OCI-LY3 (cell line): ENCODE measurements around the gene STX1B.

Experiments
- EZH2phosphoT487 ChIP-seq: fragments of 200-600 bp; shearing (Covaris generic); IDR thresholded peaks from 2 replicates; pipeline ENCODE4 v1.6.1; 2018; ENCODE audit warnings: antibody characterized with exemption, mixed run types, low read depth
- TF ChIP-seq, protein P1 (sequence below): fragments of 200-600, 300-600 bp; sonication (generic); IDR thresholded peaks from 2 replicates; pipeline ENCODE4 v1.5.1; 2014; ENCODE audit warnings: antibody characterized with exemption, low read length, low read depth

DNA sequence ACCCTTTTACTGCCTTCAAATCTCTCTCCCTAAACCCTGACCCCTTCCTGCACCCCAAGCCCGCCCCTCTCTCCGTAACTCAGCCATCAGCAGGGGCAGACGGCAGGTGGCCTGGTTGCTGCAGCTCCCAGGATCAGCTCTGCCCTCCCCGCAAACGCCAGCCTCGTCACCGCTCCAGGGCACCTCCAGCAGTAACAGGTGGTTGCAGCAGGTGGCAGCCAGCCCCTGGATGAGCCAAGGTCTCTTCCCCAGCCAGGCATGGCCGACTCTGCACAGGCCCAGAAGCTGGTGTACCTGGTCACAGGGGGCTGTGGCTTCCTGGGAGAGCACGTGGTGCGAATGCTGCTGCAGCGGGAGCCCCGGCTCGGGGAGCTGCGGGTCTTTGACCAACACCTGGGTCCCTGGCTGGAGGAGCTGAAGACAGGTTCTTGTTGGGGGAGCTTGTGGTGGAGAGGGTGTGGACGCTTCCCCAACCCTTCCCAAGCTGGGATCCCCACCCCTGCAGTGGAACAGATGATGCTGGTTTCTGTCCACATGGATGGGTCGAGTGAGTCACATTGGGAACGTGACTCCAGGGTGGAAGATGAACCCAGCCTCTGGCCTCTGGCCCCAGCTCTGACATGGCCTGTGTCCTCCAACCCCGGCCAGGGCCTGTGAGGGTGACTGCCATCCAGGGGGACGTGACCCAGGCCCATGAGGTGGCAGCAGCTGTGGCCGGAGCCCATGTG is 24.9 kb downstream of the STX1B start:
- TF ChIP-seq, protein P1, sequence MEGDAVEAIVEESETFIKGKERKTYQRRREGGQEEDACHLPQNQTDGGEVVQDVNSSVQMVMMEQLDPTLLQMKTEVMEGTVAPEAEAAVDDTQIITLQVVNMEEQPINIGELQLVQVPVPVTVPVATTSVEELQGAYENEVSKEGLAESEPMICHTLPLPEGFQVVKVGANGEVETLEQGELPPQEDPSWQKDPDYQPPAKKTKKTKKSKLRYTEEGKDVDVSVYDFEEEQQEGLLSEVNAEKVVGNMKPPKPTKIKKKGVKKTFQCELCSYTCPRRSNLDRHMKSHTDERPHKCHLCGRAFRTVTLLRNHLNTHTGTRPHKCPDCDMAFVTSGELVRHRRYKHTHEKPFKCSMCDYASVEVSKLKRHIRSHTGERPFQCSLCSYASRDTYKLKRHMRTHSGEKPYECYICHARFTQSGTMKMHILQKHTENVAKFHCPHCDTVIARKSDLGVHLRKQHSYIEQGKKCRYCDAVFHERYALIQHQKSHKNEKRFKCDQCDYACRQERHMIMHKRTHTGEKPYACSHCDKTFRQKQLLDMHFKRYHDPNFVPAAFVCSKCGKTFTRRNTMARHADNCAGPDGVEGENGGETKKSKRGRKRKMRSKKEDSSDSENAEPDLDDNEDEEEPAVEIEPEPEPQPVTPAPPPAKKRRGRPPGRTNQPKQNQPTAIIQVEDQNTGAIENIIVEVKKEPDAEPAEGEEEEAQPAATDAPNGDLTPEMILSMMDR = no peak
- no peak for TF ChIP-seq EZH2phosphoT487
